Left lung (tissue), 10 donors: Measurements from ENCODE around the gene OR2C1. TPM values are rescaled to one million over a fixed set of nuclear protein-coding genes. Genes with fewer than 3 reads are reported as not detected.

Experiments used
- ATAC-seq: fragments of 200-7000 bp; cut with Tn5 transposase; one replicate; pipeline ENCODE4 v1.9.1; 2020; ENCODE audit warnings: moderate library complexity
- DNase-seq, 4 donors: peaks; one replicate each; pipeline ENCODE4 v3.0.0-alpha.2; 2013 to 2020
- H3K27ac ChIP-seq, 2 donors: fragments of 200-600 bp; sonication (generic) in 1 of 2; one replicate each; pipeline versions ENCODE4 v1.5.0 to v1.8.0; 2020 to 2021
- H3K27me3 ChIP-seq, 2 donors: fragments of 200-600 bp; sonication (generic) in 1 of 2; one replicate each; pipeline versions ENCODE4 v1.5.0 to v1.8.0; 2020 to 2021
- H3K36me3 ChIP-seq, 2 donors: fragments of 200-600 bp; sonication (generic) in 1 of 2; one replicate each; pipeline versions ENCODE4 v1.5.0 to v1.8.0; 2020 to 2021
- H3K4me1 ChIP-seq, 2 donors: fragments of 200-600 bp; one replicate each; pipeline ENCODE4 v1.8.0; 2021
- H3K4me3 ChIP-seq, 2 donors: fragments of 200-600 bp; sonication (generic) in 1 of 2; one replicate each; pipeline versions ENCODE4 v1.5.0 to v1.8.0; 2020 to 2021; ENCODE audit warnings: mild to moderate bottlenecking in 1 of 2
- H3K9me3 ChIP-seq, 2 donors: fragments of 200-600 bp; sonication (generic) in 1 of 2; one replicate each; pipeline versions ENCODE4 v1.5.0 to v1.8.0; 2020 to 2021
- CTCF ChIP-seq, 2 donors: fragments of 200-600 bp; sonication (generic) in 1 of 2; IDR thresholded peaks; one replicate each; pipeline versions ENCODE4 v1.5.0 to v1.8.0; 2021; ENCODE audit warnings: antibody characterized with exemption in 2 of 2
- intact Hi-C, 2 donors: fragments of 100-400 bp; cut with DNase I; formaldehyde crosslinking; loops; one replicate each; pipeline versions ENCODE4 v1.11.2 to v1.14.2; 2022
- polyA plus RNA-seq, 6 donors: library from polyadenylated mRNA; unstranded; fragments of 120-200 nt; gene quantifications; one replicate each; pipeline ENCODE4 v1.2.1, GENCODE V29; 2013; ENCODE audit not compliant: insufficient read length in 6 of 6
- total RNA-seq, 2 donors: library from RNA; stranded (reverse); fragmentation: NEBNext Ultra II Directional; extraction: Animal tissue kit (Norgen Biotek cat#: 25700); gene quantifications; one replicate each; pipeline ENCODE4 v1.2.1, GENCODE V29; 2021
- donor health status: DM: no; HTN: yes; CAD: no.
- donor health status: DM: no; HTN: no; CAD: no.

OR2C1 gene
- total and polyA plus RNA-seq, 8 donors, result 0.20 to 0.96 (median 0.55) TPM; not detected in 2

GRCh38 chr16:3348547-3349167 is 7.0 kb upstream of the OR2C1 start:
- DNase-seq, result no peak
- no peaks in the 10 kb centered on the region for H3K9me3 ChIP-seq
- H3K27ac ChIP-seq, result no peak overlapping the region
- no peaks in the 10 kb centered on the region for H3K4me1 ChIP-seq
- H3K27me3 ChIP-seq, result no peaks in the 10 kb centered on the region
- intact Hi-C loops, result no loop called here
- no peak for ATAC-seq
- H3K4me3 ChIP-seq, result no peak overlapping the region
- no peaks in the 10 kb centered on the region for H3K36me3 ChIP-seq
- TF ChIP-seq CTCF (IDR thresholded peaks at IDR 0.05), result no peak

GRCh38 chr16:3349175-3349574 is 6.5 kb upstream of the OR2C1 start:
- intact Hi-C loops, result no loop called here
- Histone ChIP-seq H3K27ac (no peak overlapping the region), H3K4me3 (no peak overlapping the region), H3K9me3 (no peaks in the 10 kb centered on the region), H3K36me3 (no peaks in the 10 kb centered on the region), H3K4me1 (no peaks in the 10 kb centered on the region), H3K27me3 (no peaks in the 10 kb centered on the region)
- no peak for ATAC-seq
- DNase-seq, result no peak
- TF ChIP-seq CTCF (IDR thresholded peaks at IDR 0.05), result no peak

GRCh38 chr16:3356118-3356517 is 429 bp downstream of the OR2C1 start:
- DNase-seq, result no peak

GRCh38 chr16:3358871-3359270 is 3.2 kb downstream of the OR2C1 start:
- no peak for TF ChIP-seq CTCF (IDR thresholded peaks at IDR 0.05)

More at GRCh38 chr16:3356118-3356517, 429 bp downstream of the OR2C1 start:
- Histone ChIP-seq H3K4me1 (no peaks in the 10 kb centered on the region), H3K27ac (no peak overlapping the region), H3K36me3 (no peaks in the 10 kb centered on the region), H3K4me3 (no peak overlapping the region), H3K9me3 (peaks cover 0 to 5% of the 10 kb centered on the region in 2 donors), H3K27me3 (peaks cover 0 to 16% of the 10 kb centered on the region in 2 donors)
- TF ChIP-seq CTCF (IDR thresholded peaks at IDR 0.05), result no peak
- intact Hi-C loops, result no loop called here
- no peak for ATAC-seq

GRCh38 chr16:3362931-3363330 is 7.2 kb downstream of the OR2C1 start:
- intact Hi-C loops, result no loop called here
- TF ChIP-seq CTCF (IDR thresholded peaks at IDR 0.05), result no peak
- Histone ChIP-seq H3K36me3 (no peaks in the 10 kb centered on the region), H3K4me1 (no peaks in the 10 kb centered on the region), H3K4me3 (no peak overlapping the region), H3K9me3 (peaks cover 0 to 27% of the 10 kb centered on the region in 2 donors), H3K27ac (no peak overlapping the region), H3K27me3 (peaks cover 0 to 20% of the 10 kb centered on the region in 2 donors)
- DNase-seq (no peak), ATAC-seq (no peak)

More at GRCh38 chr16:3358871-3359270, 3.2 kb downstream of the OR2C1 start:
- no peaks in the 10 kb centered on the region for H3K4me1 ChIP-seq
- H3K4me3 ChIP-seq, result no peak overlapping the region
- H3K27ac ChIP-seq, result no peak overlapping the region
- intact Hi-C loops, result no loop called here
- DNase-seq (no peak), ATAC-seq (no peak)
- H3K9me3 ChIP-seq, result peaks cover 0 to 11% of the 10 kb centered on the region in 2 donors
- H3K36me3 ChIP-seq, result no peaks in the 10 kb centered on the region
- peaks cover 0 to 25% of the 10 kb centered on the region in 2 donors for H3K27me3 ChIP-seq
